PC-3 (cell line): ENCODE measurements around the gene CHD9. TPM values are rescaled to one million over a fixed set of nuclear protein-coding genes. Genes with fewer than 3 reads are reported as not detected.

Experiments used
- ATAC-seq: fragments of 200-7000 bp; cut with Tn5 transposase; 2 replicates; pipeline ENCODE4 v1.9.1; 2020; ENCODE audit warnings: mild to moderate bottlenecking, moderate library complexity
- BruUV-seq: library from RNA; stranded (reverse); fragments of 400-500 nt; replicated peaks from 2 replicates; lab custom pipeline; 2021; lab: Mats Ljungman, UMichigan
- CTCF ChIA-PET: fragments of 300-600 bp; sonication (Branson Sonifier 250); formaldehyde crosslinking; loops from one replicate; lab custom pipeline; 2022; ENCODE audit warnings: antibody characterized with exemption; lab: Charles Lee
- POLR2A ChIA-PET: fragments of 300-600 bp; sonication (Branson Sonifier 250); formaldehyde crosslinking; loops from one replicate; lab custom pipeline; 2022; ENCODE audit warnings: antibody characterized with exemption; ENCODE audit not compliant: unreplicated experiment; lab: Charles Lee
- DNase-seq: peaks from one replicate; pipeline ENCODE4 v3.0.0-alpha.2; 2015
- H2AFZ ChIP-seq: fragments of 300-600 bp; sonication (generic); 2 replicates; pipeline ENCODE4 v1.6.0; 2016; ENCODE audit warnings: antibody characterized with exemption, low read length
- H3F3A ChIP-seq: fragments of 300-600 bp; sonication (generic); one replicate; pipeline ENCODE4 v1.6.0; 2017; ENCODE audit warnings: antibody characterized with exemption, low read length, control low read depth, mild to moderate bottlenecking; ENCODE audit not compliant: unreplicated experiment
- H3K27ac ChIP-seq: fragments of 300-600 bp; sonication (generic); 2 replicates; pipeline ENCODE4 v1.5.1; 2016; ENCODE audit warnings: mild to moderate bottlenecking, low read length
- H3K27me3 ChIP-seq: fragments of 300-600 bp; sonication (generic); 2 replicates; pipeline ENCODE4 v1.6.1; 2016; ENCODE audit warnings: low read length, mixed read lengths
- H3K36me3 ChIP-seq: fragments of 300-600 bp; sonication (generic); 2 replicates; pipeline ENCODE4 v1.6.1; 2016; ENCODE audit warnings: low read depth, mixed run types, low read length, mixed read lengths
- H3K4me1 ChIP-seq: fragments of 300-600 bp; sonication (generic); 2 replicates; pipeline ENCODE4 v1.5.1; 2016; ENCODE audit warnings: low read length; ENCODE audit not compliant: insufficient read depth
- H3K4me2 ChIP-seq: fragments of 300-600 bp; sonication (generic); 2 replicates; pipeline ENCODE4 v1.6.0; 2016; ENCODE audit warnings: low read length
- H3K4me3 ChIP-seq: fragments of 300-600 bp; sonication (generic); 2 replicates; pipeline ENCODE4 v1.5.1; 2016; ENCODE audit warnings: mild to moderate bottlenecking, low read length, mixed read lengths
- H3K79me2 ChIP-seq: fragments of 300-600 bp; sonication (generic); 2 replicates; pipeline ENCODE4 v1.6.1; 2017; ENCODE audit warnings: low read length, mixed read lengths
- H3K9ac ChIP-seq: fragments of 300-600 bp; sonication (generic); 2 replicates; pipeline ENCODE4 v1.6.0; 2016; ENCODE audit warnings: mild to moderate bottlenecking, low read length
- H3K9me2 ChIP-seq: fragments of 300-600 bp; sonication (generic); replicated peaks from 2 replicates; pipeline ENCODE4 v1.6.1; 2016; ENCODE audit warnings: mixed run types, low read length, mixed read lengths
- H3K9me3 ChIP-seq: fragments of 300-600 bp; sonication (generic); 2 replicates; pipeline ENCODE4 v1.6.1; 2016; ENCODE audit warnings: low read length, mixed read lengths
- H4K20me1 ChIP-seq: fragments of 300-600 bp; sonication (generic); 2 replicates; pipeline ENCODE4 v1.6.1; 2016; ENCODE audit warnings: low read length, mixed read lengths
- CTCF ChIP-seq: fragments of 300-600 bp; sonication (generic); conservative IDR thresholded peaks from 2 replicates; pipeline ENCODE4 v1.5.1; 2017; ENCODE audit warnings: antibody characterized with exemption, low read depth, mild to moderate bottlenecking, low read length
- EZH2 ChIP-seq: fragments of 300-600 bp; sonication (generic); IDR thresholded peaks from one replicate; pipeline ENCODE4 v1.6.1; 2017; ENCODE audit warnings: antibody characterized with exemption, mild to moderate bottlenecking, low read length; ENCODE audit not compliant: unreplicated experiment
- EZH2phosphoT487 ChIP-seq: fragments of 300-600 bp; sonication (generic); IDR thresholded peaks from 2 replicates; pipeline ENCODE4 v1.6.1; 2018; ENCODE audit warnings: mild to moderate bottlenecking, antibody characterized with exemption, low read length, borderline replicate concordance
- intact Hi-C: fragments of 100-400 bp; cut with micrococcal nuclease; formaldehyde crosslinking; loops from 2 replicates; pipeline ENCODE4 v1.9.0; 2023
- total RNA-seq: library from RNA; depleted of rRNA; stranded (reverse); fragments of >200 nt; gene quantifications from 2 replicates; pipeline ENCODE4 v1.2.3, GENCODE V29; 2014

CHD9 gene
- total RNA-seq, 1 experiment from 2014 or later = 13.3 TPM

GRCh38 chr16:53257001-53257400 lies 202.2 kb downstream of the CHD9 start:
- H3K27ac ChIP-seq = no peak overlapping the region
- no TSS peak for BruUV-seq
- H3K9me3 ChIP-seq = no peaks in the 10 kb centered on the region
- H3K9me2 ChIP-seq = no peaks in the 10 kb centered on the region
- peaks cover 8% of the 10 kb centered on the region; the same call in 1 of the 2 replicates for H3K4me1 ChIP-seq
- H3K27me3 ChIP-seq = no peaks in the 10 kb centered on the region
- peak; percentile 27; the same call in 1 of the 2 replicates for ATAC-seq
- H3K36me3 ChIP-seq = peaks cover 6% of the 10 kb centered on the region
- H3K9ac ChIP-seq = no peak overlapping the region
- ChIA-PET CTCF (interaction anchor here (0.6 kb wide), 1 partner anchor 446 kb away, joined by 3 read pairs; the partner anchor contains the start of gene RPGRIP1L), POLR2A (no interaction called here)
- H3F3A ChIP-seq = no peaks in the 10 kb centered on the region
- H3K79me2 ChIP-seq = no peaks in the 10 kb centered on the region
- H4K20me1 ChIP-seq = no peaks in the 10 kb centered on the region
- DNase-seq = peak; percentile 43
- 0 out of 2 replicates have a peak overlapping the region, but pooled peaks have one; percentile 8 for H3K4me2 ChIP-seq
- no peak overlapping the region for H2AFZ ChIP-seq
- TF ChIP-seq EZH2 (no peak), EZH2phosphoT487 (no peak), CTCF (no peak)
- no peak overlapping the region for H3K4me3 ChIP-seq
- intact Hi-C loops = no loop called here

GRCh38 chr16:53258809-53259208 lies 204.0 kb downstream of the CHD9 start:
- POLR2A ChIA-PET = no interaction called here
- peaks cover 8% of the 10 kb centered on the region; the same call in 1 of the 2 replicates for H3K4me1 ChIP-seq
- DNase-seq (no peak), ATAC-seq (no peak)
- no peaks in the 10 kb centered on the region for H3K79me2 ChIP-seq
- H3K9me2 ChIP-seq = no peaks in the 10 kb centered on the region
- H3K36me3 ChIP-seq = peaks cover 6% of the 10 kb centered on the region
- CTCF ChIA-PET = no interaction called here
- H3K9ac ChIP-seq = no peak overlapping the region
- H2AFZ ChIP-seq = no peak overlapping the region
- intact Hi-C loops = no loop called here
- H3K9me3 ChIP-seq = no peaks in the 10 kb centered on the region
- H3K4me2 ChIP-seq = no peak overlapping the region
- no peak for TF ChIP-seq EZH2
- no peak for TF ChIP-seq EZH2phosphoT487
- TF ChIP-seq CTCF = no peak
- H3K27me3 ChIP-seq = no peaks in the 10 kb centered on the region
- no peak overlapping the region for H3K27ac ChIP-seq
- H3F3A ChIP-seq = no peaks in the 10 kb centered on the region
- BruUV-seq = no TSS peak
- H3K4me3 ChIP-seq = no peak overlapping the region
- no peaks in the 10 kb centered on the region for H4K20me1 ChIP-seq

GRCh38 chr16:53261276-53261675 lies 206.5 kb downstream of the CHD9 start:
- Histone ChIP-seq H3K4me2 (no peak overlapping the region), H3K79me2 (no peaks in the 10 kb centered on the region), H3K9me2 (no peaks in the 10 kb centered on the region), H2AFZ (no peak overlapping the region), H3K27me3 (no peaks in the 10 kb centered on the region), H3F3A (no peaks in the 10 kb centered on the region), H3K9me3 (no peaks in the 10 kb centered on the region), H3K4me3 (no peak overlapping the region), H3K9ac (no peak overlapping the region), H4K20me1 (no peaks in the 10 kb centered on the region), H3K4me1 (peaks cover 13% of the 10 kb centered on the region; the same call in 1 of the 2 replicates), H3K27ac (no peak overlapping the region), H3K36me3 (peaks cover 6% of the 10 kb centered on the region)
- ATAC-seq = no peak
- CTCF ChIA-PET = interaction anchor here (1.0 kb wide), 1 partner anchor 22 kb away, joined by 7 read pairs; no protein-coding TSS in a partner anchor
- DNase-seq = no peak
- TF ChIP-seq EZH2phosphoT487 (no peak), CTCF (no peak), EZH2 (no peak)
- POLR2A ChIA-PET = no interaction called here
- intact Hi-C loops = no loop called here
- no TSS peak for BruUV-seq
